GM15510 (cell line): ENCODE results near the gene TLE7.

Source experiments
- POLR2A ChIP-seq: IDR thresholded peaks from 3 replicates; pipeline ENCODE4 v1.6.1; 2011; ENCODE audit warnings: borderline replicate concordance; ENCODE audit not compliant: insufficient read length; ENCODE audit errors: extremely low read depth

The TLE7 gene

DNA sequence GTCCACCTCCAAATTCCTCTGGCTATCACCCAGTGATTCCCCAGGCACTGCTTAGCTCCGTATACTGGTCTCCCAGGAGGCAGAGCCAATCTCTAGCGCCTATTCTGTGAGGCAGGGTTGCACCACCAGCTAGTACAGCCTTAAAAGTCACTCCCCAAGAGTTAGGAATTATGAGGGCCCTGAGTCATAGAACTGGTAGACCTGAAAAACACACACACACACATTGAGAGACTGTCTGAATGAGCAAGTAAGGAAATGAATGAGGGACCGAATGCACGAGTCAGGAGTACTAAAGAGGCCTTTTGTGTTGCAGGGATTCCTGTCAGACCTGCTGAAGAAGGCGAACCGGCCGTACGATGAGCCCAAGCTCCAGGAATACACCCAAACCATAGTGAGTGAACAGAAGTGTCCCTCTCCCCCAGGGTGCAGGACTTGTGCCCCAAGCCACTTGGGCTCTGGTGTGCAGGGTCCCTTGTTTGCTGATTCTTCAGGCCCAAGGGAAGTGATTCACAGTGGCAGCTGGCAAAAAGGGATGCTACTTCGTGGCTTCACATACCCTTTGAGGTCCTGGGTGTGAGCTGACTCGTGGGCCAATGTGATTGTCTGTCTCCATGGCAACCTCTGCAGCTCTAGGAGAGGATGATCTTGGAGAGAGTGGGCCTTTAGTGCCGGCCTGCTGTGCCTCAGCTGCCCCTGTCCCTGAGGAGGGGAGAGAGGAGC is 58.6 kb downstream of the TLE7 start:
- no peak for TF ChIP-seq POLR2A

DNA sequence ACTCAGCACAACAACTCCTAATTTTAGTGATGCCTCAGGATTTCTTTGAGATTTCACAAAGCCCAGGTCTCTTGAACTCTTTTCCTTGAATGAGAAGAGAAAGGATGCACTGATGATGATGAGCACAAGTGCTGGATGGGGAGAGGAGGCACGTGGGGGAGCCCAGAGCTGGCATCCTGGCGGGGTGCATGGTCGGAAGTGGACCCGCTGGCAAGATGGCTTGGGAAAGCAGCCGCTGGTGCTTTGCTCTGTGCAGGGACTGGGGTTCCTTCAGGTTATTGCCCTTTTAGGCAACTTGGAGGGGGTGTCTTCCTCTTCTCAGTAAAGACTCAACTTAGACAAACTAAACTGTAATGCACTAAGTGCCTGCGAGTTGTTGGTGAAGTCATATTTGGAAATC is 61.0 kb downstream of the TLE7 start:
- no peak for TF ChIP-seq POLR2A
